Neural progenitor cell (in vitro differentiated cells): ENCODE results near the gene ALX3.

Experiments used
- CTCF ChIP-seq: fragments of 200-600 bp; sonication (generic); IDR thresholded peaks from 2 replicates; pipeline ENCODE4 v1.5.1; 2017; ENCODE audit warnings: antibody characterized with exemption, mild to moderate bottlenecking
- EZH2 ChIP-seq: fragments of 200-600 bp; sonication (generic); IDR thresholded peaks from 2 replicates; pipeline ENCODE4 v1.6.1; 2017; ENCODE audit warnings: antibody characterized with exemption, mild to moderate bottlenecking, moderate library complexity

GRCh38 chr1:110050602-110051261, 19.7 kb downstream of the ALX3 start:
- TF ChIP-seq EZH2 (no peak), CTCF (no peak)
